Fibroblast of the conjunctiva (primary cell): ENCODE results near the gene KCNJ18.
"Not testable (repeated sequence)": the region's sequence is repeated elsewhere in the genome, so short reads cannot be mapped to it uniquely, and the experiment has no call there.

Experiments
- DNase-seq: peaks from one replicate; pipeline ENCODE4 v3.0.0-alpha.2; 2010; ENCODE audit warnings: low read depth

Gene KCNJ18

GRCh38 chr17:21671437-21671836, 20.9 kb upstream of the KCNJ18 start:
- DNase-seq, result not testable (repeated sequence)

DNA sequence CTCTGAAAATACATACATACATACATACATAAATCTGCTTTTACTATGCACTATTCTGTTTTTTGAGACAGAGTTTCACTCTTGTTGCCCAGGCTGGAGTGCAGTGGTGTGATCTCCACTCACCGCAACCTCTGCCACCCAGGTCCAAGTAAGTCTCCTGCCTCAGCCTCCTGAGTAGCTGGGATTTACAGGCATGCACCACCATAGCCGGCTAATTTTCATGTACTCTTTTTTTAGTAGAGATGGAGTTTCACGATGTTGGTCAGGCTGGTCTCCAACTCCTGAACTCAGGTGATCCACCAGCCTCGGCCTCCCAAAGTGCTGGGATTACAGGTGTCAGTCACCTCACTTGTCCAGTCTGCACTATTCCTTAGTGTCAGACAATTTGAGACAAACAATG, 20.5 kb upstream of the KCNJ18 start:
- not testable (repeated sequence) for DNase-seq

DNA sequence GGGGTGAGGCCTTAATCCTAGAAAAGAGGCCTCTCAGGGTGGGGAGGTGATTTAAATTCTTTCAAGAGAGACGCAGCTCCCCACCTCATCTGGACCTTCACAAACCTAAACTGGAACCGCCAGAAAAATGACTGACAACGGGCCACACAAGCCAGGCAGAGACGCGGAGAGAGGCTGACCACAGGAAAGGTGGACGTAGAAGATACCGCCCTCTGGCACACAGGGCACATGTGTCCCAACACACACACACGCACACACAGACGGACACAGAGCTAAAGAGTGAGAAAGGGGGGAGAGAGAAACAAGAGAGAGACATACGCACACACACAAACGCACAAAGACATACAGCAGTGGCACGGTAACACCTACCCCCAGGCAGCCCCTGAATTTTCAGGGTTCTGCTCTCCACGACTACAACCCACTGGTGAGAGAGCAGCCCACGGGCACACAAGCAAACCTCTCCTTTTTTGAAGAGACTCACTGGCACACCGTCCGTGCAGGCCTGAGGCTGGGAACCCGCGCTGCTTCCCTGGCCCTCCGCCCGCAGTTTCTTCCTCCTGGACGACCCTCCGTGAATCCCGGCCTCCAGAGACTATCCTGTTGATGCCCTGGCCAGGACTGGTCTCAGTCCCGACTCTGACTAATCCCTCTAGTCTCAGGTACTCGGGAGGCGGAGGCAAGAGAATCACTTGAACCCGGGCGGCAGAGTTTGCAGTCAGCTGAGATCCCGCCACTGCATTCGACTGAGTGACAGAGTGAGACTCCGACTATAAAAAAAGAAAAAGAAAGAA, 18.7 kb upstream of the KCNJ18 start:
- DNase-seq, result not testable (repeated sequence)

DNA sequence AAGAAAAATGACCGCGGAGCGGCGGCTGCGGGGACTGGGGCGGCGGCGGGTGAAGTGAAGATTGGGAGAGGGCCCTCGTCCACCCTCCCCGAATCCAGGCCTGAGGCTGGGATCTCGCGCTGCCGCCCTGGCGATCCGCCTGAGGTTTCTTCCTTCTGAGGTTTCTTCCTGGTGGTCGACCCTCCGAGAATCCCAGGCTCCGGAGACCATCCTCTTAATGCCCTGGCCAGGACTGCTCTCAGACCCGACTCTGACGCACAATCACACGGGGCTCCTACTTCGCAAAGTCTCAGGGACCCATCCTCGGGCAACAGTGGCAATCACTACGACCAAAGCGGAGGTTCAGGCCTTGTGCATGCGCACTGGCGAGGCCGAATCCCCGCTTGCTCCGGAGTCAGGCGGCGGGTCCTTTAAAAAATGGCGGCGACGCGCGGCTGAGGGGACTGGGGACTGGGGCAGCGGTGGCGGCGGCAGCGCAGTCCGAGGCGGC, 18.0 kb upstream of the KCNJ18 start:
- DNase-seq, result no peak

GRCh38 chr17:21674891-21675738, 17.2 kb upstream of the KCNJ18 start:
- not testable (repeated sequence) for DNase-seq

- not testable (repeated sequence) for DNase-seq
Observed at GRCh38 chr17:21675739-21676130, 16.6 kb upstream of the KCNJ18 start.

- no peak for DNase-seq
Observed at GRCh38 chr17:21676281-21677111, 15.8 kb upstream of the KCNJ18 start.

- no peak for DNase-seq
Observed at GRCh38 chr17:21677126-21677910, 15.0 kb upstream of the KCNJ18 start.

GRCh38 chr17:21677911-21678310, 14.4 kb upstream of the KCNJ18 start:
- DNase-seq, result no peak

GRCh38 chr17:21678393-21679081, 13.8 kb upstream of the KCNJ18 start:
- no peak for DNase-seq

- no peak for DNase-seq
Observed at GRCh38 chr17:21679256-21680146, 12.8 kb upstream of the KCNJ18 start.

GRCh38 chr17:21680366-21680765, 12.0 kb upstream of the KCNJ18 start:
- no peak for DNase-seq

- DNase-seq, result not testable (repeated sequence)
Observed at GRCh38 chr17:21680850-21681351, 11.4 kb upstream of the KCNJ18 start.

DNA sequence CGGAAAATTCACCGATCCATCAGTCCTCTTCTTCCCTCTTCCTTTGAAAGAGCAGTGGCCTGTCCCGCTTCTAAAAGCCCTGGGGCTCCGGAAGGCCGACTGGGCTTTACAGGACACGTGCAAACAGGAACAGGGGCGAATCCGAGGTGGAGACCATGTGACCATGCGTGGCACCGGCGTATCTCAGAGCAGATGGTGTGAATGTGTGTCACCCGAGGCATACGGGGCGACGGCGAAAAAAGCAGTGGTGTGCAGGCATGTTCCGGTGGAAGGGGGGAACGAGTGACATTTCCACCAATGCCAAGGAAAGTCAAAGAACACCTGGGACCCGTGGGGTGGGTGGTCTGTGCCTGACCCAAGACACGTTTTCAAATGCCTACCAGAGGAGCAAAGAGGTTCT, 10.7 kb upstream of the KCNJ18 start:
- not testable (repeated sequence) for DNase-seq

DNA sequence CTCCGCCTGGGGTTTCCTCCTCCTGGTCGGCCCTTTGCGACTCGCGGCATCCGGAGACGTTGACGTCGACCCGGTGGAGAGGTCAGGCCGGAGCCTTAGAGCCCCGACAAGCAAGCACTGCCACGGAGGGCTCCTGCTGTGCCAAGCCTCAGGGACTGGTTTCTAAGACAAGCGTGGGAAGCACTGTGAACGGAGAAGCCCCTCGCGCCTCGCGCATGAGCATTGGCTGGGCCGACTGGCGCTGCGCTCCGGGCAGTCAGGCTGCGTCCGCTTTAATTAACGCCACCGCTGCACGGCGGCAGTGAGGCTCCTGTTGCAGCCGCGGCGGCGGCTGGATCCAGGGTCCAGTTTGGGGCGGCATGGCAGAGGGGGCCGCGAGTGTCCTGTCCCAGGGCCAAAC, 10.2 kb upstream of the KCNJ18 start:
- DNase-seq, result not testable (repeated sequence)

GRCh38 chr17:21683142-21683712, 9.1 kb upstream of the KCNJ18 start:
- not testable (repeated sequence) for DNase-seq

GRCh38 chr17:21683897-21684296, 8.4 kb upstream of the KCNJ18 start:
- not testable (repeated sequence) for DNase-seq

- DNase-seq, result not testable (repeated sequence)
Observed at GRCh38 chr17:21684384-21684783, 7.9 kb upstream of the KCNJ18 start.
